Measurements from ENCODE around the gene PAF1.

DNA sequence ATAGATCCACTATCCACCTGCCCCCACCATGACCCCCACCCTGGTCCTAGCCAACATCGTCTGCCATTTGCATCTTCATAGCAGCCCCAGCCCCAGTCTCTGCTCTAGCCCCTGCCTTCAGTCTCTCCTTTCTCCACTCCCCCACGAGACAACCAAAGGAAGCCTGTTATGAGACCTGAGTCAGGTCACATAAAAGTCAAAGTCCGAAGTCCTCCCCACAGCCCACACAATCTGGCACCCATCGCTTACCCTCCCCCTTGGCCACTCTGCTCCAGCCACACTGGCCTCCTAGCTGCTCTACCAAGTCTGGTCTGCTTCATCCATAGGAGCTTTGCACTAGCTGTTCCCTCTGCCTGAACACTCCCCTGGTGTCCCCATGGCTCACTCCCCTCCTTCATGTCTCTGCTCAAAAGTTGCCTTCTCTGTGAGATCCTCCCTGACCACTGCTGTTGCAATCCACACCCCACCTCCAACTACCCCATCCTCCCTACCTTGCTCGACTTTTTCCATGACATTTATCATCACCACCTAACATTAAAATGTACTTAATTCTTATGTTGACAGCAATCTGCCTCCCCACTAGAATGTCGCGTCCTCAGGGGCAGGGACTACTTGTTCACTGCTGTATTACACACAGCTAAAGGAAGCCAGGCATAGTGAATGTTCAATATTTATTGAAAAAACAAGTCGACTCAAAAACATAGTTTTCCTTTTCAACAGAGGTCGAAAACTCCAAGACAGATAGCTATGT, 20.4 kb upstream of the PAF1 start:
- TF ChIP-seq, protein P1, sequence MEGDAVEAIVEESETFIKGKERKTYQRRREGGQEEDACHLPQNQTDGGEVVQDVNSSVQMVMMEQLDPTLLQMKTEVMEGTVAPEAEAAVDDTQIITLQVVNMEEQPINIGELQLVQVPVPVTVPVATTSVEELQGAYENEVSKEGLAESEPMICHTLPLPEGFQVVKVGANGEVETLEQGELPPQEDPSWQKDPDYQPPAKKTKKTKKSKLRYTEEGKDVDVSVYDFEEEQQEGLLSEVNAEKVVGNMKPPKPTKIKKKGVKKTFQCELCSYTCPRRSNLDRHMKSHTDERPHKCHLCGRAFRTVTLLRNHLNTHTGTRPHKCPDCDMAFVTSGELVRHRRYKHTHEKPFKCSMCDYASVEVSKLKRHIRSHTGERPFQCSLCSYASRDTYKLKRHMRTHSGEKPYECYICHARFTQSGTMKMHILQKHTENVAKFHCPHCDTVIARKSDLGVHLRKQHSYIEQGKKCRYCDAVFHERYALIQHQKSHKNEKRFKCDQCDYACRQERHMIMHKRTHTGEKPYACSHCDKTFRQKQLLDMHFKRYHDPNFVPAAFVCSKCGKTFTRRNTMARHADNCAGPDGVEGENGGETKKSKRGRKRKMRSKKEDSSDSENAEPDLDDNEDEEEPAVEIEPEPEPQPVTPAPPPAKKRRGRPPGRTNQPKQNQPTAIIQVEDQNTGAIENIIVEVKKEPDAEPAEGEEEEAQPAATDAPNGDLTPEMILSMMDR (IDR thresholded peaks at IDR 0.05): no peak
- TF ChIP-seq EZH2phosphoT487 (IDR thresholded peaks at IDR 0.05): no peak

Data from neural progenitor cell (in vitro differentiated cells).